IMR-90 (cell line): ENCODE measurements around the gene PCDHA1. TPM values are rescaled to one million over a fixed set of nuclear protein-coding genes. Genes with fewer than 3 reads are reported as not detected.

ENCODE experiments used
- ATAC-seq: fragments of 200-7000 bp; cut with Tn5 transposase; 2 replicates; pipeline ENCODE4 v1.9.1; 2020; ENCODE audit warnings: low read depth, mild to moderate bottlenecking, moderate library complexity
- BruUV-seq: library from RNA; stranded (reverse); fragments of 400-500 nt; replicated peaks from 2 replicates; lab custom pipeline; 2021; lab: Mats Ljungman, UMichigan
- CTCF ChIA-PET: fragments of 300-600 bp; formaldehyde crosslinking; extraction: SDS; loops from one replicate; lab custom pipeline; 2021; ENCODE audit warnings: antibody characterized with exemption; lab: Yijun Ruan, JAX
- POLR2A ChIA-PET: fragments of 300-600 bp; sonication (Branson Sonifier 250); formaldehyde crosslinking; loops from one replicate; lab custom pipeline; 2022; ENCODE audit warnings: antibody characterized with exemption; ENCODE audit not compliant: unreplicated experiment; lab: Charles Lee
- DNase-seq: peaks from one replicate; pipeline ENCODE4 v3.0.0; 2013
- H2AFZ ChIP-seq: replicated peaks from 2 replicates; pipeline ENCODE3; 2013; ENCODE audit warnings: low read length, mild to moderate bottlenecking; ENCODE audit not compliant: poor library complexity
- H2AK5ac ChIP-seq: 2 replicates; pipeline ENCODE4 v1.6.1; 2013; ENCODE audit warnings: low read depth, low read length, inconsistent platforms
- H2AK9ac ChIP-seq: replicated peaks from 2 replicates; pipeline ENCODE3; 2013; ENCODE audit warnings: mild to moderate bottlenecking, low read depth, low read length, moderate library complexity; ENCODE audit not compliant: poor library complexity
- H2BK120ac ChIP-seq: 2 replicates; pipeline ENCODE4 v1.6.1; 2013; ENCODE audit warnings: low read depth, low read length, inconsistent platforms
- H2BK15ac ChIP-seq: 3 replicates; pipeline ENCODE4 v1.6.1; 2013; ENCODE audit warnings: low read depth, low read length, inconsistent platforms
- H2BK20ac ChIP-seq: 2 replicates; pipeline ENCODE4 v1.6.1; 2013; ENCODE audit warnings: low read depth, mild to moderate bottlenecking, inconsistent platforms, low read length, moderate library complexity
- H2BK5ac ChIP-seq: 2 replicates; pipeline ENCODE4 v1.6.1; 2013; ENCODE audit warnings: mild to moderate bottlenecking, low read depth, low read length, inconsistent platforms; ENCODE audit not compliant: poor library complexity, severe bottlenecking
- H3K14ac ChIP-seq: replicated peaks from 2 replicates; pipeline ENCODE4 v1.6.1; 2013; ENCODE audit warnings: low read depth, low read length, inconsistent platforms
- H3K18ac ChIP-seq: 2 replicates; pipeline ENCODE4 v1.6.1; 2013; ENCODE audit warnings: low read depth, low read length, control low read depth
- H3K23ac ChIP-seq: 2 replicates; pipeline ENCODE4 v1.6.1; 2013; ENCODE audit warnings: low read depth, low read length, inconsistent platforms
- H3K27ac ChIP-seq: 2 replicates; pipeline ENCODE4 v1.5.1; 2013; ENCODE audit warnings: mild to moderate bottlenecking, control low read depth, low read length; ENCODE audit not compliant: insufficient read depth
- H3K27me3 ChIP-seq: 2 replicates; pipeline ENCODE4 v1.6.1; 2013; ENCODE audit warnings: low read length; ENCODE audit not compliant: control insufficient read depth, insufficient read depth
- H3K36me3 ChIP-seq: 2 replicates; pipeline ENCODE4 v1.6.1; 2013; ENCODE audit warnings: low read length, mixed read lengths; ENCODE audit not compliant: control insufficient read depth, insufficient read depth
- H3K4ac ChIP-seq: 2 replicates; pipeline ENCODE4 v1.6.1; 2013; ENCODE audit warnings: low read depth, low read length, inconsistent platforms
- H3K4me1 ChIP-seq: 2 replicates; pipeline ENCODE4 v1.6.1; 2013; ENCODE audit warnings: low read length, mixed read lengths; ENCODE audit not compliant: control insufficient read depth, insufficient read depth
- H3K4me2 ChIP-seq: 2 replicates; pipeline ENCODE4 v1.6.1; 2013; ENCODE audit warnings: low read depth, mild to moderate bottlenecking, control low read depth, low read length, moderate library complexity
- H3K4me3 ChIP-seq: 2 replicates; pipeline ENCODE4 v1.5.1; 2013; ENCODE audit warnings: low read depth, mild to moderate bottlenecking, control low read depth, low read length, moderate library complexity; ENCODE audit not compliant: insufficient read depth
- H3K56ac ChIP-seq: 2 replicates; pipeline ENCODE4 v1.6.1; 2013; ENCODE audit warnings: low read length, inconsistent platforms; ENCODE audit not compliant: insufficient read depth; ENCODE audit errors: extremely low read depth
- H3K79me1 ChIP-seq, 2 experiments: 2 replicates each; pipeline ENCODE4 v1.6.1; 2013; ENCODE audit warnings: low read length in 2 of 2, inconsistent platforms in 1 of 2, low read depth in 1 of 2
- H3K9ac ChIP-seq: 2 replicates; pipeline ENCODE4 v1.6.1; 2013; ENCODE audit warnings: low read depth, low read length, control low read depth
- H3K9me1 ChIP-seq: 2 replicates; pipeline ENCODE4 v1.6.1; 2013; ENCODE audit warnings: low read length, inconsistent platforms; ENCODE audit not compliant: insufficient read depth
- H3K9me3 ChIP-seq: 2 replicates; pipeline ENCODE4 v1.6.1; 2013; ENCODE audit warnings: low read length; ENCODE audit not compliant: control insufficient read depth, insufficient read depth
- H4K20me1 ChIP-seq: 2 replicates; pipeline ENCODE4 v1.6.1; 2013; ENCODE audit warnings: low read length, inconsistent platforms; ENCODE audit not compliant: insufficient read depth
- H4K5ac ChIP-seq: 2 replicates; pipeline ENCODE4 v1.6.1; 2013; ENCODE audit warnings: mild to moderate bottlenecking, low read depth, low read length, control low read depth
- H4K8ac ChIP-seq, 2 experiments: 2 replicates each; pipeline ENCODE4 v1.6.1; 2013; ENCODE audit warnings: low read depth in 2 of 2, low read length in 2 of 2, control low read depth in 1 of 2, inconsistent platforms in 1 of 2
- H4K91ac ChIP-seq: 2 replicates; pipeline ENCODE4 v1.6.1; 2013; ENCODE audit warnings: low read depth, low read length, inconsistent platforms; ENCODE audit not compliant: insufficient read depth
- ELK1 ChIP-seq: fragments of 150-350 bp; IDR thresholded peaks from 2 replicates; pipeline ENCODE4 v1.6.1; 2016; ENCODE audit warnings: low read depth, mild to moderate bottlenecking, low read length, moderate library complexity, borderline replicate concordance
- FOS ChIP-seq: fragments of 150-350 bp; IDR thresholded peaks from 2 replicates; pipeline ENCODE4 v1.6.1; 2016; ENCODE audit warnings: low read depth, low read length
- MAZ ChIP-seq: IDR thresholded peaks from 2 replicates; pipeline ENCODE4 v1.6.1; 2012; ENCODE audit warnings: low read depth, mild to moderate bottlenecking, low read length, improper control_type of control experiment, moderate library complexity, borderline replicate concordance
- USF2 ChIP-seq: fragments of 150-350 bp; IDR thresholded peaks from 2 replicates; pipeline ENCODE4 v1.6.1; 2017; ENCODE audit warnings: mild to moderate bottlenecking, antibody characterized with exemption, low read length, low read depth
- WGBS, 2 experiments: methylation state at CpG; one replicate each; pipeline versions ENCODE4 v1.1.5 to v1.1.7; 2013; ENCODE audit warnings: missing lambda C conversion rate in 2 of 2; ENCODE audit not compliant: insufficient read length in 1 of 2; ENCODE audit errors: extremely low coverage in 2 of 2; 5-methylcytosine and 5-hydroxymethylcytosine counted together
- dilution Hi-C: fragments of 300-500 bp; cut with HindIII; formaldehyde crosslinking; loops from one replicate; pipeline ENCODE4 v1.14.3; 2018; ENCODE audit warnings: low sequenced_read_pairs; ENCODE audit not compliant: unreplicated experiment
- in situ Hi-C: fragments of 300-500 bp; cut with MboI; formaldehyde crosslinking; loops from 3 replicates; pipeline ENCODE4 v1.14.3; 2019; ENCODE audit warnings: low sequenced_read_pairs, inconsistent platforms, mixed read lengths
- intact Hi-C: fragments of 100-400 bp; cut with micrococcal nuclease; formaldehyde crosslinking; loops from 2 replicates; pipeline ENCODE4 v1.10.0; 2022
- polyA plus RNA-seq, 3 experiments: library from polyadenylated mRNA; depleted of rRNA; stranded (reverse); fragments of >200 nt; gene quantifications; 2 replicates each; pipeline ENCODE4 v1.2.3, GENCODE V29; 2012; ENCODE audit warnings: low replicate concordance in 1 of 3
- total RNA-seq: library from RNA; depleted of rRNA; stranded (reverse); fragments of >200 nt; gene quantifications from 2 replicates; pipeline ENCODE4 v1.2.3, GENCODE V29; 2012

The PCDHA1 gene
- total and polyA plus RNA-seq, 2 of the 4 experiments (the other 2 are of a cell fraction): under 0.01 to 0.05 TPM

DNA sequence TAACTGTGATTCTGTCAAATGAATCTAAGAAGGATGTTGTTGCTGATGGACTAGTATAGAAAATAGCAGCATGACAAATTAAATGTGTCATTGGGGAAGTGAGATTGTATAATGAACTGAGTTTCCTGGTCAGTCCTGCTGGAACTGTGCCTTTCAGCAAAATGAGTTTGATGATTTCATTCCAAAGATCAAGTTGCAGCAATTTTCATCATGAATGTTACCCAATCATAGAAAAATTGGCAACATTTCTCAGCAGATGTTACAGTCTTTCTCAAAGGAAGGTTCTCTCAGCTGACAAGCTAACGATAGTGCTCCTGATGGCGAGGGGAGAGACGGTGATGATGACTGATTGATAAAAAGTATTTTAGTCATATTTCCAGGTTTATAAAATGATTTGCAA, 191.1 kb downstream of the PCDHA1 start:
- no peak overlapping the region for H2AFZ ChIP-seq
- no peaks in the 10 kb centered on the region for H3K79me1 ChIP-seq
- ChIA-PET CTCF (no interaction called here), POLR2A (no interaction called here)
- no peak overlapping the region for H3K18ac ChIP-seq
- no peak overlapping the region for H3K9ac ChIP-seq
- H2BK15ac ChIP-seq: no peak overlapping the region
- intact Hi-C loops: no loop called here
- H2BK120ac ChIP-seq: no peak overlapping the region
- no peak overlapping the region for H2BK5ac ChIP-seq
- H3K4me1 ChIP-seq: no peaks in the 10 kb centered on the region
- H3K36me3 ChIP-seq: no peaks in the 10 kb centered on the region
- H3K27me3 ChIP-seq: no peaks in the 10 kb centered on the region
- H2BK20ac ChIP-seq: no peak overlapping the region
- dilution Hi-C loops: no loop called here
- H3K9me1 ChIP-seq: no peaks in the 10 kb centered on the region
- H4K91ac ChIP-seq: no peak overlapping the region
- no peak overlapping the region for H2AK5ac ChIP-seq
- DNase-seq (no peak), ATAC-seq (no peak)
- no peak overlapping the region for H3K4ac ChIP-seq
- TF ChIP-seq FOS: no peak
- no peak for TF ChIP-seq USF2
- TF ChIP-seq ELK1: no peak
- TF ChIP-seq MAZ: no peak
- no peak overlapping the region for H4K8ac ChIP-seq
- H4K20me1 ChIP-seq: no peaks in the 10 kb centered on the region
- no peak overlapping the region for H3K4me2 ChIP-seq
- no peak overlapping the region for H3K27ac ChIP-seq
- no peak overlapping the region for H3K56ac ChIP-seq
- WGBS, 2 experiments: no CpG with 5 or more reads among the region's 3 CpGs
- no peak overlapping the region for H2AK9ac ChIP-seq
- no TSS peak for BruUV-seq
- H3K23ac ChIP-seq: no peak overlapping the region
- H3K9me3 ChIP-seq: peaks cover 2% of the 10 kb centered on the region; the same call in 1 of the 2 replicates
- H3K4me3 ChIP-seq: no peak overlapping the region
- no peak overlapping the region for H4K5ac ChIP-seq
- in situ Hi-C loops: no loop called here
- no peak overlapping the region for H3K14ac ChIP-seq
